K562 (cell line): ENCODE results near the gene GALNT5. TPM values are rescaled to one million over a fixed set of nuclear protein-coding genes. Genes with fewer than 3 reads are reported as not detected.

ENCODE experiments used
- ATAC-seq: fragments of 200-7000 bp; cut with Tn5 transposase; 3 replicates; pipeline ENCODE4 v1.9.1; 2020; ENCODE audit warnings: moderate library complexity
- BruUV-seq: library from RNA; stranded (reverse); fragments of 400-500 nt; replicated peaks from 2 replicates; lab custom pipeline; 2021; lab: Mats Ljungman, UMichigan
- CTCF ChIA-PET: fragments of 300-600 bp; formaldehyde crosslinking; extraction: SDS; loops from one replicate; lab custom pipeline; 2021; ENCODE audit warnings: low intra/inter-chr PET ratio; lab: Yijun Ruan, JAX
- POLR2A ChIA-PET: fragments of 300-600, 350-650 bp; sonication (Branson Sonifier 250); formaldehyde crosslinking; extraction: SDS; loops from one replicate; lab custom pipeline; 2021; ENCODE audit warnings: antibody characterized with exemption, inconsistent platforms; lab: Yijun Ruan, JAX
- DNase-seq, 4 experiments: peaks; one replicate each; pipeline versions ENCODE4 v3.0.0 to v3.0.0-alpha.2; 2011 to 2018; ENCODE audit warnings: low spot score in 3 of 4, mixed read lengths in 3 of 4; ENCODE audit errors: extremely low read depth in 1 of 4
- FAIRE-seq: peaks from 2 replicates; lab custom pipeline; 2011; peaks lifted over from hg19 to GRCh38; lab: Jason Lieb, UNC
- H2AFZ ChIP-seq: 2 replicates; pipeline ENCODE4 v1.6.0; 2011; ENCODE audit warnings: low read depth, low read length, control low read depth, inconsistent platforms
- H3K27ac ChIP-seq: fragments of 200-600 bp; 3 replicates; pipeline ENCODE4 v1.8.0; 2011; ENCODE audit warnings: low read depth, mild to moderate bottlenecking, control low read depth, inconsistent platforms, low read length, moderate library complexity, mixed read lengths; ENCODE audit errors: extremely low read depth
- H3K27me3 ChIP-seq, 2 experiments: fragments of 300-600 bp in 1 of 2; 2 replicates in 1 of 2; 3 replicates in 1 of 2; pipeline versions ENCODE4 v1.6.0 to v1.8.0; 2011; ENCODE audit warnings: inconsistent platforms in 2 of 2, low read length in 2 of 2, mild to moderate bottlenecking in 1 of 2, mixed read lengths in 1 of 2, moderate library complexity in 1 of 2; ENCODE audit not compliant: control insufficient read depth in 2 of 2, insufficient read depth in 2 of 2
- H3K36me3 ChIP-seq: fragments of 300-600 bp; 3 replicates; pipeline ENCODE4 v1.8.0; 2011; ENCODE audit warnings: mild to moderate bottlenecking, low read length, inconsistent platforms; ENCODE audit not compliant: control insufficient read depth, insufficient read depth
- H3K4me1 ChIP-seq, 2 experiments: fragments of 200-600 bp in 1 of 2; replicated peaks in 1 of 2; 2 replicates in 1 of 2; 3 replicates in 1 of 2; pipeline versions ENCODE4 v1.5.1 to v1.8.0; 2011; ENCODE audit warnings: inconsistent platforms in 2 of 2, low read length in 2 of 2, mild to moderate bottlenecking in 1 of 2, mixed read lengths in 1 of 2, moderate library complexity in 1 of 2; ENCODE audit not compliant: control insufficient read depth in 2 of 2, insufficient read depth in 2 of 2
- H3K4me2 ChIP-seq: 2 replicates; pipeline ENCODE4 v1.6.1; 2011; ENCODE audit warnings: low read length, control low read depth, inconsistent platforms, mixed read lengths; ENCODE audit not compliant: insufficient read depth
- H3K4me3 ChIP-seq: fragments of 200-600 bp; sonication (generic), shearing (Covaris generic); 2 replicates; pipeline ENCODE4 v1.5.1; 2016; ENCODE audit warnings: control low read depth, inconsistent platforms
- H3K79me2 ChIP-seq: fragments of 200-600 bp; 3 replicates; pipeline ENCODE4 v1.8.0; 2011; ENCODE audit warnings: low read length, inconsistent platforms; ENCODE audit not compliant: control insufficient read depth, insufficient read depth
- H3K9ac ChIP-seq, 2 experiments: 2 replicates each; pipeline versions ENCODE4 v1.6.0 to v1.6.1; 2011; ENCODE audit warnings: low read depth in 2 of 2, low read length in 2 of 2, control low read depth in 1 of 2, inconsistent platforms in 1 of 2, mild to moderate bottlenecking in 1 of 2, mixed read lengths in 1 of 2; ENCODE audit not compliant: insufficient read depth in 1 of 2
- H3K9me1 ChIP-seq: one replicate; pipeline ENCODE4 v1.6.0; 2011; ENCODE audit warnings: inconsistent platforms, mild to moderate bottlenecking, low read length, moderate library complexity; ENCODE audit not compliant: control insufficient read depth, insufficient read depth
- H3K9me3 ChIP-seq: replicated peaks from 2 replicates; pipeline ENCODE4 v1.5.1; 2011; ENCODE audit warnings: low read depth, low read length, inconsistent platforms; ENCODE audit not compliant: control insufficient read depth, insufficient read depth
- H4K20me1 ChIP-seq: replicated peaks from 2 replicates; pipeline ENCODE4 v1.6.1; 2011; ENCODE audit warnings: low read length, inconsistent platforms, mixed read lengths; ENCODE audit not compliant: control insufficient read depth, insufficient read depth
- PHTF2 ChIP-seq: fragments of 250-450 bp; sonication (Bioruptor Pico); IDR thresholded peaks from 2 replicates; pipeline ENCODE4 v1.5.0; 2021; ENCODE audit warnings: mild to moderate bottlenecking
- RAD51 ChIP-seq: fragments of 450-650 bp; IDR thresholded peaks from 2 replicates; pipeline ENCODE4 v1.7.1; 2016; ENCODE audit warnings: low read depth, mild to moderate bottlenecking, borderline replicate concordance
- ZFPM2 ChIP-seq: fragments of 250-450 bp; sonication (Bioruptor Pico); IDR thresholded peaks from 2 replicates; pipeline ENCODE4 v1.5.1; 2022; ENCODE audit warnings: mild to moderate bottlenecking
- ZNF318 ChIP-seq, 2 experiments: fragments of 450-650 bp; IDR thresholded peaks; 2 replicates each; pipeline ENCODE4 v1.6.1; 2016; ENCODE audit warnings: mild to moderate bottlenecking in 2 of 2, borderline replicate concordance in 1 of 2, low read depth in 1 of 2, moderate library complexity in 1 of 2
- WGBS: fragments of 100-300 bp; shearing (Covaris generic); methylation state at CpG from one replicate; pipeline ENCODE4 v1.1.6; 2016; ENCODE audit warnings: low coverage, mixed read lengths; ENCODE audit not compliant: insufficient coverage; ENCODE audit errors: missing lambda C conversion rate; 5-methylcytosine and 5-hydroxymethylcytosine counted together
- in situ Hi-C: fragments of 300-500 bp; cut with MboI; formaldehyde crosslinking; loops from 4 replicates; pipeline ENCODE4 v1.15.0; 2018; ENCODE audit warnings: inconsistent platforms, mixed read lengths
- intact Hi-C: fragments of 100-400 bp; cut with micrococcal nuclease; formaldehyde crosslinking; loops from 2 replicates; pipeline ENCODE4 v1.14.2; 2022
- polyA plus RNA-seq, 8 experiments: library from polyadenylated mRNA; depleted of rRNA in 4 of 8; stranded (reverse) in 5 of 8; unstranded in 3 of 8; fragments of >200 nt; fragmentation: Nextera tagmentation in 2 of 8; fragmentation: Illumina TruSeq in 1 of 8; extraction: Ambion mirVana in 2 of 8; extraction: Trizol in 1 of 8; gene quantifications; 2 replicates each; pipeline versions ENCODE4 v1.2.1 to v1.2.3, GENCODE V29; 2011 to 2014; ENCODE audit warnings: inconsistent platforms in 1 of 8, missing spikeins in 1 of 8
- total RNA-seq, 7 experiments: library from RNA; depleted of rRNA in 6 of 7; stranded (reverse); fragments of >200 nt in 6 of 7; fragmentation: Illumina TruSeq in 2 of 7; extraction: Trizol in 2 of 7; gene quantifications; 2 replicates each; pipeline versions ENCODE4 v1.2.1 to v1.2.3, GENCODE V29; 2011 to 2021; ENCODE audit warnings: low replicate concordance in 1 of 7
- TF ChIP-seq, protein P1 (sequence below): fragments of 450-650 bp; formaldehyde crosslinking; IDR thresholded peaks from 2 replicates; pipeline ENCODE4 v1.4.0; 2020; ENCODE audit warnings: mild to moderate bottlenecking, mixed read lengths

GALNT5 gene
- total and polyA plus RNA-seq, 9 of the 15 experiments (the other 6 are each of a cell fraction or from before 2014, with no cell fraction given), result 21.6 to 73.0 (median 54.7) TPM

DNA sequence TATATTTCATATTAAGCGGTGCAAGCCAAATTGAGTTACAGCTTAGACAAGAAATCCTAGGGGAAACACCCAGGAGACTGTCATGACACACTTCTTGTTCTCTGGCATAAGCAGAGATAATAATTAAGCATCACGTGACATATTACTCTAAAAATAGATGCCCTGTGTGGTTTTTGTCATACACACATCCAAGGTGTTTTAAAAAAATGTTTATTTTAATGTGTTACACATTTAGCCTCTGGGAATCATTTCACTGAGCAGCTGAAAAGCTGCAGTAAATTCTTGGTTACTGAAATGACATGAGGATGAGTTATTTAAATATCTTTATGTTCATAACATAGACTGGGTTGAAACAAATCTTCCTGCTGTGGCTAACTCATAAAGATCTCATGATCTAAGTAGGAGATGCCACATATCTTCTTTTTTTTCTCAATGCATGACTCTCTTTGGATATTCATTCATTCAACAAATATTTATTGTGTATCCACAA is 106.2 kb downstream of the GALNT5 start:
- Histone ChIP-seq H3K27me3 (no peaks in the 10 kb centered on the region), H3K36me3 (no peaks in the 10 kb centered on the region), H4K20me1 (no peaks in the 10 kb centered on the region), H3K4me3 (no peak overlapping the region), H2AFZ (no peak overlapping the region), H3K9me3 (no peaks in the 10 kb centered on the region), H3K9me1 (no peaks in the 10 kb centered on the region), H3K27ac (no peak overlapping the region), H3K4me1 (no peaks in the 10 kb centered on the region), H3K4me2 (no peak overlapping the region), H3K9ac (no peak overlapping the region), H3K79me2 (no peaks in the 10 kb centered on the region)
- ChIA-PET POLR2A (no interaction called here), CTCF (no interaction called here)
- TF ChIP-seq PHTF2 (CRISPR knock-in tag) (no peak), RAD51 (peak; percentile 61; the same call in 1 of the 2 replicates), ZNF318 (IDR thresholded peaks at IDR 0.05; ENCODE audit: borderline replicate concordance in 1 of 2, low read depth in 1 of 2) (no peak), ZFPM2 (CRISPR knock-in tag) (no peak)
- TF ChIP-seq, protein P1, sequence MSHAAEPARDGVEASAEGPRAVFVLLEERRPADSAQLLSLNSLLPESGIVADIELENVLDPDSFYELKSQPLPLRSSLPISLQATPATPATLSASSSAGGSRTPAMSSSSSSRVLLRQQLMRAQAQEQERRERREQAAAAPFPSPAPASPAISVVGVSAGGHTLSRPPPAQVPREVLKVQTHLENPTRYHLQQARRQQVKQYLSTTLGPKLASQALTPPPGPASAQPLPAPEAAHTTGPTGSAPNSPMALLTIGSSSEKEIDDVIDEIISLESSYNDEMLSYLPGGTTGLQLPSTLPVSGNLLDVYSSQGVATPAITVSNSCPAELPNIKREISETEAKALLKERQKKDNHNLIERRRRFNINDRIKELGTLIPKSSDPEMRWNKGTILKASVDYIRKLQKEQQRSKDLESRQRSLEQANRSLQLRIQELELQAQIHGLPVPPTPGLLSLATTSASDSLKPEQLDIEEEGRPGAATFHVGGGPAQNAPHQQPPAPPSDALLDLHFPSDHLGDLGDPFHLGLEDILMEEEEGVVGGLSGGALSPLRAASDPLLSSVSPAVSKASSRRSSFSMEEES (CRISPR knock-in tag), result peak; percentile 92
- intact Hi-C loops, result no loop called here
- in situ Hi-C loops, result no loop called here
- FAIRE-seq (no peak), DNase-seq (no peak), ATAC-seq (no peak)
- no TSS peak for BruUV-seq
- WGBS, result 5% methylated on average over 2 of the region's 2 CpGs
